Measurements from ENCODE around the gene TCF4. TPM values are rescaled to one million over a fixed set of nuclear protein-coding genes. Genes with fewer than 3 reads are reported as not detected.
A peak's percentile ranks its signal among the peaks of the same experiment; 100 is the strongest.

TCF4 gene
- total and polyA plus RNA-seq, 2 donors (not counting 1 experiment from before 2014, with no cell fraction given), result 68.5 to 353 TPM

GRCh38 chr18:55302167-55302833, 285.7 kb downstream of the TCF4 start:
- Histone ChIP-seq H3K27me3 (replicated peaks in 1 of 4; ENCODE audit: control extremely low read depth in 1 of 4, control insufficient read depth in 3 of 4, insufficient read depth in 4 of 4, low read length in 3 of 4) (no peaks in the 10 kb centered on the region), H4K20me1 (ENCODE audit: control insufficient read depth, insufficient read depth, low read length, poor library complexity, severe bottlenecking) (peaks cover 66% of the 10 kb centered on the region), H3K79me2 (ENCODE audit: control insufficient read depth, insufficient read depth, low read length) (peaks cover 99% of the 10 kb centered on the region), H3K36me3 (replicated peaks in 1 of 2; ENCODE audit: control extremely low read depth in 1 of 2, control insufficient read depth in 1 of 2, extremely low read depth in 1 of 2, insufficient read depth in 2 of 2, low read length in 1 of 2) (peaks cover 3% of the 10 kb centered on the region in 2 experiments), H3K9me3 (ENCODE audit: control extremely low read depth in 1 of 3, control insufficient read depth in 2 of 3, insufficient read depth in 1 of 3, low read length in 2 of 3) (peaks cover 0 to 4% (median 0%) of the 10 kb centered on the region in 3 donors), H3K27ac (ENCODE audit: low read length in 2 of 2) (peak overlapping the region in 1 of 2 donors; percentile 55), H3K4me2 (replicated peaks; ENCODE audit: low read depth, low read length, poor library complexity, severe bottlenecking) (peak overlapping the region; percentile 27), H2AFZ (ENCODE audit: insufficient read depth, low read depth, low read length, poor library complexity, severe bottlenecking) (no peak overlapping the region), H3K9ac (ENCODE audit: low read length) (peak overlapping the region; percentile 23), H3K4me1 (ENCODE audit: control insufficient read depth in 2 of 2, insufficient read depth in 2 of 2, low read length in 2 of 2) (peaks cover 62 to 78% of the 10 kb centered on the region in 2 donors), H3K4me3 (ENCODE audit: control extremely low read depth in 1 of 5, extremely low read depth in 1 of 5, insufficient read depth in 1 of 5, low read depth in 2 of 5, low read length in 4 of 5) (no peak overlapping the region)
- WGBS (ENCODE audit: insufficient coverage), result 89% methylated on average over 6 of the region's 11 CpGs
- Mint-ChIP-seq H3K27ac (peak overlapping the region; percentile 68), H3K9me3 (ENCODE audit: insufficient read depth) (no peaks in the 10 kb centered on the region), H3K27me3 (no peaks in the 10 kb centered on the region), H3K4me3 (peak overlapping the region; percentile 63), H3K4me1 (peaks cover 86% of the 10 kb centered on the region)
- ChIA-PET POLR2A (interaction anchor here (0.6 kb wide), 1 partner anchor 285 kb away, joined by 7 read pairs; no protein-coding TSS in a partner anchor), CTCF (interaction anchor here (1.5 kb wide), 1 partner anchor 12 kb away, joined by 5 read pairs; no protein-coding TSS in a partner anchor)
- DNase-seq (no peak), ATAC-seq (ENCODE audit: low read depth) (peak; percentile 14)
- intact Hi-C loops (cut with micrococcal nuclease), result no loop called here
- TF ChIP-seq EZH2 (IDR thresholded peaks at IDR 0.05; ENCODE audit: borderline replicate concordance, insufficient read depth, low read depth, low read length, poor library complexity, severe bottlenecking), result no peak
- TF ChIP-seq CTCF (IDR thresholded peaks at IDR 0.05), result no peak

GRCh38 chr18:55301824-55302166, 286.2 kb downstream of the TCF4 start:
- peak overlapping the region; percentile 63 for H3K4me3 Mint-ChIP-seq
- CTCF ChIA-PET, result interaction anchor here (1.4 kb wide), 1 partner anchor 17 kb away, joined by 4 read pairs; no protein-coding TSS in a partner anchor
- whole genome bisulfite sequencing (ENCODE audit: insufficient coverage), result 100% methylated on average over 1 of the region's 8 CpGs
- no peaks in the 10 kb centered on the region for H3K27me3 Mint-ChIP-seq
- Histone ChIP-seq H3K4me3 (ENCODE audit: control extremely low read depth in 1 of 5, extremely low read depth in 1 of 5, insufficient read depth in 1 of 5, low read depth in 2 of 5, low read length in 4 of 5) (no peak overlapping the region), H3K4me2 (replicated peaks; ENCODE audit: low read depth, low read length, poor library complexity, severe bottlenecking) (peak overlapping the region; percentile 27), H3K79me2 (ENCODE audit: control insufficient read depth, insufficient read depth, low read length) (peaks cover 99% of the 10 kb centered on the region), H2AFZ (ENCODE audit: insufficient read depth, low read depth, low read length, poor library complexity, severe bottlenecking) (no peak overlapping the region), H3K9me3 (ENCODE audit: control extremely low read depth in 1 of 3, control insufficient read depth in 2 of 3, insufficient read depth in 1 of 3, low read length in 2 of 3) (peaks cover 0 to 4% (median 0%) of the 10 kb centered on the region in 3 donors), H3K36me3 (replicated peaks in 1 of 2; ENCODE audit: control extremely low read depth in 1 of 2, control insufficient read depth in 1 of 2, extremely low read depth in 1 of 2, insufficient read depth in 2 of 2, low read length in 1 of 2) (peaks cover 3% of the 10 kb centered on the region in 2 experiments), H3K27me3 (replicated peaks in 1 of 4; ENCODE audit: control extremely low read depth in 1 of 4, control insufficient read depth in 3 of 4, insufficient read depth in 4 of 4, low read length in 3 of 4) (no peaks in the 10 kb centered on the region), H4K20me1 (ENCODE audit: control insufficient read depth, insufficient read depth, low read length, poor library complexity, severe bottlenecking) (peaks cover 60% of the 10 kb centered on the region), H3K27ac (ENCODE audit: low read length in 2 of 2) (peak overlapping the region in 1 of 2 donors; percentile 55), H3K9ac (ENCODE audit: low read length) (peak overlapping the region; percentile 23), H3K4me1 (ENCODE audit: control insufficient read depth in 2 of 2, insufficient read depth in 2 of 2, low read length in 2 of 2) (peaks cover 58 to 75% of the 10 kb centered on the region in 2 donors)
- POLR2A ChIA-PET, result interaction anchor here (0.5 kb wide), 1 partner anchor 1033 kb away, joined by 3 read pairs; no protein-coding TSS in a partner anchor
- intact Hi-C loops (cut with micrococcal nuclease), result no loop called here
- TF ChIP-seq CTCF (IDR thresholded peaks at IDR 0.05) (no peak), EZH2 (IDR thresholded peaks at IDR 0.05; ENCODE audit: borderline replicate concordance, insufficient read depth, low read depth, low read length, poor library complexity, severe bottlenecking) (no peak)
- ATAC-seq (ENCODE audit: low read depth) (no peak), DNase-seq (no peak)
- H3K27ac Mint-ChIP-seq, result peak overlapping the region; percentile 68
- H3K9me3 Mint-ChIP-seq (ENCODE audit: insufficient read depth), result no peaks in the 10 kb centered on the region
- H3K4me1 Mint-ChIP-seq, result peaks cover 86% of the 10 kb centered on the region

Data from B cell (primary cell).